HG03460 (cell line): ENCODE data around the gene RXFP1.

Experiments used
- ATAC-seq: cut with Tn5 transposase; IDR thresholded peaks from one replicate; pipeline ENCODE4 v1.9.1; 2021; ENCODE audit not compliant: unreplicated experiment

RXFP1 gene

DNA sequence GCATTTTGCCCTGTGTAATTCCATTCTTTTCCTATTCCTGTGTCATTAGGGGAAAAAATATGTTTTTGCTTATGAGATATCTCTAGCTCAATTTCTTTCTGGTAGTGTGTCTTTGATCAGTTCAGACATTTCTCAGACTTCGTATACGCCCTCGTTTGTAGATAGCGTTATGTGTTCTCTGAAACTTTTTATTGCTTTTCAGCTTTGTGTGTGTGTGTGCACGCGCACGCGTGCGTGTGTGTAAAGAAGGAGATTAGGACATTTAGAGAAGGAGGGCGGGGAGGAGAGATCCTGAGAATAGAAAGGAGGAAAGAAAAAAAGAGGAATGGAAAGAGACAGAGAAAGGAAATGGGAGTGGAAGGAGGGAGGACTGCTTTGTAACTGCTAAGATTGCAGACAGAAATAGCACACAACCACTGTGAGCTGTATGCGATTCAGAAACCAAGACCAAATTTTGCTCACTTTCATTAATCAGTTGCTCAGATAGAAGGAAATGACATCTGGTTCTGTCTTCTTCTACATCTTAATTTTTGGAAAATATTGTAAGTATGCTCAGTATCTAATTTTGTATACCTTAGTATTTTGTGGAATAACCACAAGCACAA lies at the start of gene RXFP1:
Gene RXFP1, plus strand, starts transcription at position 399 of the 605 bp plus-strand sequence. Its CDS starts 95 bp downstream, at position 494.
- no peak for ATAC-seq

DNA sequence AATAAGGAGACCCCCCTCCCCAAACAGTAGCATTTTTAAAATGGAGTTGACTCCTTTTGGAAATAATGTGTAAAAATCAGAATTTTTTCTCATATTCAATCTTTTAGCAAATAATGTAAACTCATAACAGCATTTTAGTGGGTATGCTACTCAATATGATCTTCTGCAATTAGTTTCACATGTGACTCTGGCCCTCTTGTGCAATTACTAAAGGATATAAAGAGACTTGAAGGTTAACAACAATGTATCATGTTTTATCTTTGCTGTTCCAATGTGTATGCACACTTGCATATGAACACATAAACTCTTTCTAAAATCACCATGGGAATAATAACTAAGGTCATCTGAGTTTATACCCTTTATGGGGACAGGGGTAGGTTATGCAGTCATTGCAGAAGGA lies 39.9 kb upstream of the RXFP1 start:
- ATAC-seq, result no peak

DNA sequence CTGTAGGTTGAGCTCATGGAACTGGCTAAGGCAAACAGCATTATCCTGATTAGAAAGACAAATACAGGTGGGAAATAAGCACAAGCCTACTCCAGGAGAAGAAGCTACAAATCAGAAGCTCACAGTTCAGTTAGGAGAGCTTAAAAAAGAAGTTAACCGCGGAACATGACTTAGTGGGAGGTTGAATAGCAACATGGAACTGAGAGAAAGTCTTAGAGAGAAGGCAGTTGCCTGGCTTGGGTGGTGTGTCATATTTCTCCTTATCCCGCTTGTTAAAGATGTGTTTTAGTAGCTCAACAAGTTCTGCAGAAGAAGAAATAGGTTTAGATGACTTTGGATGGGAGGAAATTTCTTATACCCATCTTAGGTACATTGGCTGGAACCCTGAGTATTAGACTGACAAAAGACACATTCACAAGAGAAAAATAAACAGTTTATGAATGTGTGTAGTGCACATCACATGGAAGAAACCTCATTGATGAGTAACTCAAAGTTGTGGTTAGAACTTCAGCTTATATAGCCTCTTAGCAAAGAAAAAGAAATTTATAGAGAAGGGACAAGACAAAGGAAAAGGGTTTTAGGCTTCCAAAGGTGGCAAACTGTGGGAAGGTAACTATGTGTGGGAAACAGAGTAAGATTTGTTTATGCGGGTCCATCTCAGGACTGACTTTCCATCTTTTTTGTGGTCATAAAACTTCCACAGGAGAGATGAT lies 37.4 kb upstream of the RXFP1 start:
- no peak for ATAC-seq

DNA sequence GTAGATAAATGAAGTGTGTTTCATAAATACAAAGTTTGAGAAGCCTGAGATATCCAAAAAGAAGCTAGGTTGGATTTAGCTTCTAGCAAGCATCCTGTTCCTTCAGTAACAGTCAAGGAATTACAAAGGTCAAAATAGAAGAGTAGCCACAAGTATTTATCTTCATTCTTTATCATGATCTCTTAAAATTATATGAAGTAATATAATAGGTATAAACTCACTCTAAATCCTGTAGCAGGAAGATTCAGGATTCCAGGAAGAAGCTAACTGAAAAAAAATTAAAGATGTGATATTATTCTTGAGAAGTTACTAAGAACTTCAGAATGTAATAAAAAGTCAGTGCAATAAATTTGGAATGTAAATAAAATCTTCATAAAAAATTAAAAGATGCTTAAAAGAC lies 31.1 kb upstream of the RXFP1 start:
- ATAC-seq, result no peak

DNA sequence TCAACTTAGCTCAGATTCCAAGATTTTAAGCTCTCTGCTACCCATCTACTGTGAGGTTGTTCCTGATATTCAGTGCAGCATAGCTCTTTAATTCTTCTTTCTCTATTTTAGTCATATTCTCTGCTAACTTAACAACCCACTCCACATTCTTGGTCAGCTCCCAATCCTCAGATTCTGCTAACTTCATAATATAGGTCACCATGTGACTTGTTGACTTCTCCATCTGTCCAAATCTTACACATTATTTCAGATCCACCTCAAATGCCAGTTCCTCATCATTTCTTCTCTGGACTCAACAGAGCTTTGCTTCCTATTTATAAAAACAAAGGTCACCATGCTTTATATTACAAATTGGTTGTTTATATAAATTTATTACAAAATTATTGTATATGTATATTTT lies 29.3 kb upstream of the RXFP1 start:
- ATAC-seq, result no peak

DNA sequence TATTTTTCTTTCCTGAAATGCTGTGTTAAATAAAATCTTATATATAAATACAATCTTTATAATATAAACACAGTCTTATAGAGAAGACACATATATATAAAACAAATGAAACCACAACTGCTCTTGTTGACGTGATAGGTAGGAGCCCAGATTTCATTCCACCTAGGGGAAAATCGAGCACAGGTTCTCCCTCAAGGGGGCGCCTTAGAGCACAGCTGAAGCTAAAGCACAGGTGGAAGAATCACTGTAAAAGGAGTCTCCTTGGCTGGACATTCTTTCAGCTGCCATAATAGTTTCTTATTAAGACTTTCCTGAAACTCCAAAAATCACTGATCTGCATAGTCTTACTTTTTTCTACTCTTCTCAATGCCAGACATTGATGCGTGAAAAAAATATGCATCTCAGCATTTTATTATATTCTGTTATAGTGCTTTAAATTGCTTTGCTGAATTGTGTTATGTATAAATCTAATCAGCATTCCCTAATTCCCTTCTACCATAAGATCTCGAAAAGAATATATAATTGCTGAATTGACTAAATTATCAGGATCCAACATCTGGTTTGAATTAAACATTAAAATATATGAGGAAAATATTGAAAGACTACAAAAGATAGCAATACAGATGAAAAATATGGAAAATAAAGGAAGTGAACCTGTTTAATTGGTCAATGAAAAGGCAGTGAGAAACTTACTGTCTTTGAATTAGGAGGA lies 25.5 kb upstream of the RXFP1 start:
- no peak for ATAC-seq

DNA sequence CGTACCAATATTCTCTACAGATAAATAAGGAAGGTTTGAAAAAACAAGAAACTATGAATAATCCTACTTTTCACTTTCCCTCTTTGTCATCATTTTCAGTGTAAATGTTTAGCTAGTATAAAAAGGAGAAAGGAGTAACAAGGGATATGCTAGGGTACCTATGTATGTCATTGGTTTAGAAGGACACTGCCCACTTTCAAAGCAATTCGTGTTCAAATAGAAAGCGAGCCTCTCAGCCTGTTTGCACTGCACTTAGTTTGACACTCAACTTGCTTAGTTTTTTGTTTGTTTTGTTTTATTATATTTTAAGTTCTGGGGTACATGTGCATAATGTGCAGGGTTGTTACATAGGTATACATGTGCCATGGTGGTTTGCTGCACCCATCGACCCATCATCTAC lies 21.6 kb upstream of the RXFP1 start:
- no peak for ATAC-seq

DNA sequence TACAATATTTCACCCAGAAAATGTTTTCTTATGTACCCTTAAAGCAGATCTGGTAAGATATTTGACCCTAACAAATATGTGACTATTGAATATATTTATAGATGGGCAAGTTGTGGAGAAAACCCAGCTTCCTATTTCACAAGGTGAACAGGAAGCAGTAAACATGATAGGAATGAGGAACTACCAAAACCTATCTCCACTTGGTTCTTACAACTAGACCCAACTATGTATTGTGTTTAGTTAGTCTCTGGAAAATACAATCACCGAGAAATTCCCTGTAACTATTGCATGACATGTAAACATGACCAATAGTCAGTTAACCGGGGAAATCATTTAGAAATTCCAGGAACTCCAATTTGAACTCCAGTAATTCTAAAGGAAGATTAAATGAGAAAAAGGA lies 8.4 kb upstream of the RXFP1 start:
- no peak for ATAC-seq

DNA sequence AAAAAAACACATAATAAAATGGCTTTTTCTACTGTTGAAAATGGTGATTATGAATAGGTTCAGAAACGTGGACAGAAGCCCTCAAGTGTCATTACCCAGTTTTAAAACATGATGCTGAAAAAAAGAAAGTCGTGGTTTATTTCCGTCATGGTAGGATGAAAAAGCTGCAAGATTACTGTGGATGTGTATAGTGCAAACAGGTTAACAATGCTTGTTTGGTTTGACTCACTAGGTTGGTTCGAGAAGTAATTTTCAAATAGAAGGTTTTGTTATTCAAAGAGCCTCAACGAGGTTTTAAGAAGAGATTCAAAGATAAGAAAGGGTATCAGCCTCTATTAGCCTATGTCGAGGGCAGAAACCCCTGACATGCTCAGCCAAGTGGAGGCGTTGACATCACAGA lies 2.5 kb upstream of the RXFP1 start:
- ATAC-seq, result no peak

DNA sequence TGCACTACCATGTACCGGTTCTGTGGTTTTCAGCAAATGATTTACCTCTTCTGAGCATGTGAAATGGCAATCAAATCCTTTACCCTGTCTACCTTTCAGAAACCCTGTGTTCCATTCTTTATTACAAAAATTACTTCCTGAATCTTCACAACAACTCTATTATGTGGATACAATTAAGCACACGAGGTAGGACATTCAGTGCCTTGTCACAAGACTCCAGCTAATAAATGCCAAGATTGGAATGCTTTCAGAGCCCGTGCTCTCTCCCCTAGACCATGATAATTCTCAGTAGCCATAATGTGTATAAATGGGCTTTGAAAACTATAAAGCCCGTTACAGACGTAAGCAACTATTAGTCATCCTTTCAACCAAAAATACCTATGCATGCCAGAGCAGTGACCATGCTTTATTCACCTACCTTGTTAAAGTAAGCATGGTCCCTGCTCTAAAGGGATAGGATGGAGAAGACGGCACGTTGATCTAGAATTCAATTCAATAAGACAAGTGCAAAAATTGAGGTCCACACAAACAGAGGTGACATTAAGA lies 2.4 kb downstream of the RXFP1 start:
- no peak for ATAC-seq

DNA sequence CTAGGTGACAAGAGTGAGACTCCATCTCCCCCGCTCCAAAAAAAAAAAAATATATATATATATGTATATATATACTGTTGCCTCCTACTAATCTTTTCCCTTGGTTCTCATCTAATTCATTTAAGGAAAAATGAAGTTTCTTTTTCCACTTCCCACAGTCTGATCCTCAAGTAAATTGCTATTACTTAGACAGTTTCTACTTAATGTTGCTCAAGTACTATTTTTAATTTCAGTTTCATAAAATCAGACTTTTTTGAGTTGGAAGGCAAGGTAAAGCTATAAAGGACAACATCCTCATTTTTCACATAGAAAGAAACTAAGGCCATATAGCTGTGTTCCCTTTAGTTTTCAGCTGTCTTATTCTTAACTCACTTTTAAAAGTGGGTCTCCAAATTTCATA lies 5.8 kb downstream of the RXFP1 start:
- ATAC-seq, result no peak

DNA sequence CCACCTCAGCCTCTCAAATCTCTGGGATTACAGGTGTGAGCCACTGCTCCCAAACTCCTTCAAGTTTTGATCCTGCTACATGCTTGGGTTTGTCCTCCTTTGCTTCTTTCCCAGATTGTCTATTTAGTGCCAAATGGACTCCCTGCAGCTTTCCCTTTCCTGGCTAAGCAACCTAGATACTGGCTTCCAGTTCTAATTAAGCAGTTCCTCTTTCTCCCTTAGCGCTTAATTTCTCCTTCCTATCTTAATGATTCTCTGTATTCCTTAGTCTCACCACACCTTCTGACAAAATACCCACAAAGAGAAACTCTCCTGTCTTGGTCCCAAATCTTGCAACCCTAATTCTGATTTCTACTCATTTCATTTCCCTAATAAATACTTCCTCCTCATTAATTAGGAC lies 7.8 kb downstream of the RXFP1 start:
- ATAC-seq, result no peak

DNA sequence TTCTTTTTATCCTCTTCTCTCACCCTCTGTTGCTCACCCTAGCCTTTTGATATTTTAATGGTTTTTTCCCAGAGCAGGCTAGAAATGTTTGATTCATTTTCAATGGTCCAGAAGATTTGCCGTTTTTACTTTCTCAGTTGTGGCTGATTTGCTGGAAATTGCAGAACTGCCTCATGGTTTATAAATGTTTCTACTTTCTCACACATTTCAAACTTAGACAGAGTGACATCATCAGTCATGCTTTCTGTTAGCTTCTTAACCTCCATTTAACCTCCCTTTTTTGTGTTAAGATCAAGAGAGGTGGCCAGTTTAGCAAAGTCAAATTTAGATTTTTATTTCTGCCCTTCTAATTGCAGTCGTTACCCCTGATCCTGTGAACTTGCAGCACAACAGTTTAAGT lies 8.7 kb downstream of the RXFP1 start:
- ATAC-seq, result no peak

DNA sequence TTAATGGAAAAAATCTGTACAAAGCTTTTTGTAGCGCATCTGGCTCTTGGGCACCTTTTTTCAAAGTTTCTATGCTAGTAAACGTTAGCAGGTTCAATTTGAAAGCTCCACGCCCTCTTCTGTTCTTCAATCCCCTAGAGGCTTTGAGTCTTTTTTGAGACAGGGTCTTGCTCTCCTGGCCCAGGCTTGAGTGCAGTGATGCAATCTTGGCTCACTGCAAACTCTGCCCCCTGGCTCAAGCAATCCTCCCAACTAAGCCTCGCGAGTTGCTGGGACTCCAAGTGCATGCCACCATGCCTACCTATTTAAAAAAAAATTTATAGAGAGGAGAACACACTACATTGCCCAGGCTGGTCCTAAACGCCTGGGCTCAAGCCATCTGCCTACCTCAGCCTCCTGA lies 9.2 kb downstream of the RXFP1 start:
- ATAC-seq, result no peak

DNA sequence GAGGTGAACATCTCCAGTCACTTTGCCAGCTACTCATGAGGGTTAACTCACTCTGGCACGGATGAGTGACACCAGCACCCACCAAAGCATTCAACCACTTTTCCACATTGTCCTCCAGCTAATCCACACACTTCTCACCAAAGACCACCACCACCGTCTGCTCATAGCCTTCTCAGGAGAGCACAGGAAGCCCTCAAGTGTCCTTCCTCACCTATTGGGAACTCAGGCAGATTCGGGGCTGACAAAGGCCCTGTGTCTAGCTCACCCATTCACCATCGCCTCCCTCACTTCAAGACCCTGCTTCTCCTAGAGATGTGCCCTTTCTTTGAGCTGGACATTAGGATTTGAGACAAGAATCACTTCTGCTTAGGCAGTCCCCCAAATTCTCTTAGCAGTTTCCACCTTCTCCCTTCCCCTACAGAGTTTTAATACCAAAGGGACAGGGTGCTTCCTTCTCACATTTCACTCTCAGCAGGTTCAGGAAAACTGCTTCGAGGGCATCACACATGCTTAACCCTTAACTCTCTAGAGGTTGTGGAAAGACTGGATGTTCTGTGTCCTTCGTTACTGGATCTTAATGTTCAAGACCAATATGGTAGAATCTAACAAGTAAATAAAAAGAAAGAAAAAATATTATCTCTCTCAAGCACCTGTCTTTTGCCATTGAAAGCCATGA lies 11.0 kb downstream of the RXFP1 start:
- no peak for ATAC-seq

DNA sequence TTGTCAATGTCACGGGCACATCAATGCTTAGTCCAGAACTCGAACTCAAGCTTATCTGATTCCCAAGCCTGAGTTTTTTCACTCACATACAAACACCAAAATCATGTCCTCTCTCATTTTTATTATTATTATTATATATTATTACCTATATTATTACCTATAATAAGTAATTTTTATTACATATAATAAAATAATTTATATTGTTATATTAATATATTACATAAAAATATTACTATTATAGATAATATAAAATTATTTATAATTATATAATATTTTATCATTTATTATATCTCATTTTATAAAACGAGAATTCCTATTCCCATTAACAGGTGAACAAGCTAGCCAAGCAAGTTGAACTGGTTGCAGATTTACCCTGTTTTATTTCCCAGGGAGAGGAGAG lies 13.0 kb downstream of the RXFP1 start:
- no peak for ATAC-seq

DNA sequence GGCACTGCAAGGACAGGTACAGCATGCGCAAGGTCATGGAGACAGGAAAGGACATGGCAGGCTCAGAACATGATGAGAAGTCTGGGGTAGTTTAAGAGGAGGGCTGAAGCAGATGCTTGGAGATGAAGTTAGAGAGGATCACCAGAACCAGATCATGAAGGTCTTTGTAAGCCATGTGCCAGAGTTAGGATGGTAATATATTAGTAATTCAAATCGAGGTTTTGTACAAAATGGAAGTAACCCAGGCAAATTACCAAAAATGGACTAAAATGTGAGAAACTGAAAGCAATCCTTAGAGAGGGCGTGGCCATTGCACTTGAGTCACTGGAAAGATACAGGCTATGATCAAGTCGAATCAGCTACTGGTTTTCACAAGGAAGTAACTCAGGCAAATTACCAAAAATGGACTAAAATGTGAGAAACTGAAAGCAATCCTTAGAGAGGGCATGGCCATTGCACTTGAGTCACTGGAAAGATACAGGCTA lies 13.5 kb downstream of the RXFP1 start:
- peak; percentile 49 for ATAC-seq

DNA sequence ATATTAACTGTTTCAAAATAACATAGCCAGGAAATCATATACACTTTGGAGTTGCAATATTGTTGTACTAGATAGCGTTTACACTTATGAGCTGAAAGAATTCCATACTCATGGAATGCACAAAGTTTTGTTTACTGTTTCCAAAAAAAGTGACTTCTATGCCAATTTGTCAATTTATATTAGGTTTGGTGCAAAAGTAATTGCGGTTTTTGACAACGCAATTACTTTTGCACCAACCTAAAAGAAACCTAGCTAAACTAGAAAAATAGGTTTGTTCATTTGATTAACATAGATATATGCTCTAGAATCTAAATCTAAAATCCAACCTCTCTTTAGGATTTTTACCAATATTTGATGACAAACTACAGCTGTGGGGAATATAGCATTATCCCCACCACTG lies 15.2 kb downstream of the RXFP1 start:
- ATAC-seq, result no peak

DNA sequence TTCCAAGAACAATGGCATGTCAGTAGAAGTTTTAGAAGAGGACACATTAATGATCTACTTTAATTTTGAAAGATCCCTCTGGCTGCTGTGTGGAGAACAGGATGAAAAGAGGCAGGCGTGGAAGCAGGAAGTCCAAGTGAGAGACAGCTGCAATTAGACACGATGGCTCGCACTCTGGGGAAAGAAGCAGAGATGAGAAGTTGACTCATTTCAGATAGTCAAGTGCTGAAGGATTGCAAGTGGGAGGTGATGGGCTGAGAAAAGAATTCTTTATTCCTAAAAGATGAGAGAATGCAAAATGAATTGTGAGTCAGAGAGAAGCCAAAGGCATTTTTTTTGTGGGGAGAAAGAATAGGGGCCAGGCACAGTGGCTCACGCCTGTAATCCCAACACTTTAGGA lies 16.5 kb downstream of the RXFP1 start:
- ATAC-seq, result no peak

DNA sequence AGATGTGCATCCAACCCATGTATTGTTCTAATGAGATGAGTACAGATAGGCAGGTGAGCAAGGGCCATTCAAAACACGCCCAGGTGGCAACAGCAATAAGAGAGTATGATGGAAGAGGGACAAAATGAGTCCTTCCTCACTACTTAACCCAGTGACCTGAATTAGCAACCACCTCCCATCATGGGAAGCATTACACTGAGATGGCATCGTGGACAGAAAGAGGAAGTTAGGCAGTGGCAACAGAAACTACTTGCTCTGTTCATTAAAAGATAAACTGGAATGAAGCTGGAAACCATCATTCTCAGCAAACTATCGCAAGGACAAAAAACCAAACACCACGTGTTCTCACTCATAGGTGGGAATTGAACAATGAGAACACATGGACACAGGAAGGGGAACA lies 17.2 kb downstream of the RXFP1 start:
- no peak for ATAC-seq

DNA sequence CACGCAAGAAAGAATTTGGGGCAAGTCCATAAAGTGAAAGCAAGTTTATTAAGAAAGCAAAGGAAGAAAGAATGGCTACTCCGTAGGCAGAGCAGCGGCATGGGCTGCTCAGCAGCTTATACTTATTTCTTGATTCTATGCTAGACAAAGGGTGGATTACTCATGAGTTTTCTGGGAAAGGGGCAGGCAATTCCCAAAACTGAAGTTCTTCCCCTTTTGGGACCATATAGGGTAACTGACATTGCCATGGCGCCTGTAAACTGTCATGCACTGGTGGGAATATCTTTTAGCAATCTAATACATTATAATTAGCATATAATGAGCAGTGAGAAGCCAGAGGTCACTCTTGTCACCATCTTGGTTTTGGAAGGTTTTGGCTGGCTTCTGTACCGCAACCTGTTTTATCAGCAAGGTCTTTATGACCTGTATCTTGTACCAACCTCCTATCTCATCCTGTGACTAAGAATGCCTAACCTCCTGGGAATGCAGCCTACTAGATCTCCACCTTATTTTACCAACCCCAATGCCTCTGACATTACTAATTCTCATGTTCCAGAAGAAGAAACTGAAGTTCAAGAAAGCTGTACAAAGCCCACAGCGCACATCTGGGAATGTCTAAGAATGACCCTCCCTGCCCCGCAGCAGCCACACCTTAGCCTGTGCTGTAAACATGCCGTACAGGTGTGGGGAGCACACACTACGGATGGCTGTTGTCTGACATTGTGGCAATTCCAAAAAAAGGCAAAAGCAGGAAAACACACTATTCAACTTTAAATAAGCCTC lies 18.6 kb downstream of the RXFP1 start:
- ATAC-seq, result no peak
